Activated T-cell treated with anti-CD3 and anti-CD28 coated beads, Interleukin-2, amount 50 U/mL, for 4 hours (primary cell): ENCODE results near the gene ST6GAL1. TPM values are rescaled to one million over a fixed set of nuclear protein-coding genes. Genes with fewer than 3 reads are reported as not detected.

Experiments
- ATAC-seq, 2 donors: fragments of 200-7000 bp; cut with Tn5 transposase; one replicate each; pipeline ENCODE4 v1.10.0; 2021
- DNase-seq: peaks from one replicate; pipeline ENCODE4 v3.0.0-alpha.2; 2020
- H3K27me3 Mint-ChIP-seq: one replicate; pipeline ENCODE4 v1.8.0; 2021; ENCODE audit warnings: low read depth, mixed read lengths
- H3K36me3 Mint-ChIP-seq: one replicate; pipeline ENCODE4 v1.8.0; 2022; ENCODE audit warnings: mixed read lengths; ENCODE audit not compliant: insufficient read depth
- H3K4me1 Mint-ChIP-seq: one replicate; pipeline ENCODE4 v1.8.0; 2021; ENCODE audit warnings: low read depth, mixed read lengths
- H3K4me3 Mint-ChIP-seq: one replicate; pipeline ENCODE4 v1.8.0; 2021; ENCODE audit warnings: mild to moderate bottlenecking, moderate library complexity, mixed read lengths
- H3K9me3 Mint-ChIP-seq: one replicate; pipeline ENCODE4 v1.8.0; 2021; ENCODE audit warnings: mixed read lengths
- total RNA-seq, 3 donors: library from RNA; stranded (reverse); gene quantifications; one replicate each; pipeline ENCODE4 v1.2.1, GENCODE V29; 2021

Gene ST6GAL1
- total RNA-seq, 3 donors from 2014 or later: 105 to 116 (median 112) TPM

- Mint-ChIP-seq H3K4me3 (no peak overlapping the region), H3K4me1 (peaks cover 8% of the 10 kb centered on the region), H3K36me3 (no peaks in the 10 kb centered on the region), H3K27me3 (no peaks in the 10 kb centered on the region), H3K9me3 (no peaks in the 10 kb centered on the region)
- DNase-seq (no peak), ATAC-seq (no peak)
These were observed 4.5 kb upstream of the ST6GAL1 start for GRCh38 chr3:186925826-186926225.

- Mint-ChIP-seq H3K4me1 (peaks cover 31% of the 10 kb centered on the region), H3K9me3 (no peaks in the 10 kb centered on the region), H3K36me3 (peaks cover 12% of the 10 kb centered on the region), H3K4me3 (peak overlapping the region; percentile 57), H3K27me3 (no peaks in the 10 kb centered on the region)
- ATAC-seq: no peak
- DNase-seq: no peak
These were observed 1.1 kb upstream of the ST6GAL1 start for GRCh38 chr3:186929186-186929585.

- ATAC-seq: no peak
- DNase-seq: no peak
- peaks cover 14% of the 10 kb centered on the region for H3K36me3 Mint-ChIP-seq
- H3K4me1 Mint-ChIP-seq: peaks cover 31% of the 10 kb centered on the region
- peak overlapping the region; percentile 97 for H3K4me3 Mint-ChIP-seq
- no peaks in the 10 kb centered on the region for H3K27me3 Mint-ChIP-seq
- no peaks in the 10 kb centered on the region for H3K9me3 Mint-ChIP-seq
These were observed 641 bp upstream of the ST6GAL1 start for GRCh38 chr3:186929685-186930084.

- H3K4me3 Mint-ChIP-seq: peak overlapping the region; percentile 97
- peak; percentile 58 for DNase-seq
- H3K36me3 Mint-ChIP-seq: peaks cover 22% of the 10 kb centered on the region
- peaks cover 38% of the 10 kb centered on the region for H3K4me1 Mint-ChIP-seq
- ATAC-seq: peak; percentile 62 to 67
- H3K9me3 Mint-ChIP-seq: no peaks in the 10 kb centered on the region
- no peaks in the 10 kb centered on the region for H3K27me3 Mint-ChIP-seq
These were observed 560 bp downstream of the ST6GAL1 start for GRCh38 chr3:186930641-186931531.

- Mint-ChIP-seq H3K4me3 (peak overlapping the region; percentile 97), H3K27me3 (no peaks in the 10 kb centered on the region), H3K4me1 (peaks cover 41% of the 10 kb centered on the region), H3K36me3 (peaks cover 22% of the 10 kb centered on the region), H3K9me3 (no peaks in the 10 kb centered on the region)
- DNase-seq (peak; percentile 62), ATAC-seq (peak; percentile 71 to 73)
These were observed 1.4 kb downstream of the ST6GAL1 start for GRCh38 chr3:186931532-186932280.

- ATAC-seq (no peak), DNase-seq (no peak)
- Mint-ChIP-seq H3K9me3 (no peaks in the 10 kb centered on the region), H3K4me3 (peak overlapping the region; percentile 97), H3K36me3 (peaks cover 24% of the 10 kb centered on the region), H3K4me1 (peaks cover 46% of the 10 kb centered on the region), H3K27me3 (no peaks in the 10 kb centered on the region)
These were observed 2.2 kb downstream of the ST6GAL1 start for GRCh38 chr3:186932281-186933181.

- peak overlapping the region; percentile 97 for H3K4me3 Mint-ChIP-seq
- ATAC-seq (no peak), DNase-seq (no peak)
- H3K9me3 Mint-ChIP-seq: no peaks in the 10 kb centered on the region
- peaks cover 54% of the 10 kb centered on the region for H3K4me1 Mint-ChIP-seq
- H3K36me3 Mint-ChIP-seq: peaks cover 30% of the 10 kb centered on the region
- no peaks in the 10 kb centered on the region for H3K27me3 Mint-ChIP-seq
These were observed 3.5 kb downstream of the ST6GAL1 start for GRCh38 chr3:186933816-186934215.

- Mint-ChIP-seq H3K36me3 (peaks cover 31% of the 10 kb centered on the region), H3K9me3 (no peaks in the 10 kb centered on the region), H3K4me3 (no peak overlapping the region), H3K27me3 (no peaks in the 10 kb centered on the region), H3K4me1 (peaks cover 55% of the 10 kb centered on the region)
- no peak for DNase-seq
- ATAC-seq: no peak
These were observed 4.8 kb downstream of the ST6GAL1 start for GRCh38 chr3:186935133-186935532.

- Mint-ChIP-seq H3K9me3 (no peaks in the 10 kb centered on the region), H3K36me3 (peaks cover 35% of the 10 kb centered on the region), H3K4me1 (peaks cover 62% of the 10 kb centered on the region), H3K27me3 (no peaks in the 10 kb centered on the region), H3K4me3 (no peak overlapping the region)
- DNase-seq (no peak), ATAC-seq (no peak)
These were observed 6.9 kb downstream of the ST6GAL1 start for GRCh38 chr3:186937017-186937875.

- ATAC-seq: no peak
- no peak for DNase-seq
- Mint-ChIP-seq H3K4me1 (peaks cover 55% of the 10 kb centered on the region), H3K9me3 (no peaks in the 10 kb centered on the region), H3K27me3 (no peaks in the 10 kb centered on the region), H3K36me3 (peaks cover 37% of the 10 kb centered on the region), H3K4me3 (no peak overlapping the region)
These were observed 8.4 kb downstream of the ST6GAL1 start for GRCh38 chr3:186938716-186939115.

GRCh38 chr3:186939536-186939935 is 9.2 kb downstream of the ST6GAL1 start:
- Mint-ChIP-seq H3K36me3 (peaks cover 37% of the 10 kb centered on the region), H3K4me1 (peaks cover 55% of the 10 kb centered on the region), H3K9me3 (no peaks in the 10 kb centered on the region), H3K27me3 (no peaks in the 10 kb centered on the region), H3K4me3 (no peak overlapping the region)
- no peak for ATAC-seq
- DNase-seq: no peak

GRCh38 chr3:186940967-186941366 is 10.6 kb downstream of the ST6GAL1 start:
- no peak overlapping the region for H3K4me3 Mint-ChIP-seq
- DNase-seq: no peak
- H3K36me3 Mint-ChIP-seq: peaks cover 37% of the 10 kb centered on the region
- H3K4me1 Mint-ChIP-seq: peaks cover 51% of the 10 kb centered on the region
- no peaks in the 10 kb centered on the region for H3K27me3 Mint-ChIP-seq
- ATAC-seq: no peak
- H3K9me3 Mint-ChIP-seq: no peaks in the 10 kb centered on the region

- no peaks in the 10 kb centered on the region for H3K27me3 Mint-ChIP-seq
These were observed 11.8 kb downstream of the ST6GAL1 start for GRCh38 chr3:186942168-186942567.

More at GRCh38 chr3:186942168-186942567, 11.8 kb downstream of the ST6GAL1 start:
- ATAC-seq: no peak
- no peaks in the 10 kb centered on the region for H3K9me3 Mint-ChIP-seq
- no peak overlapping the region for H3K4me3 Mint-ChIP-seq
- no peak for DNase-seq
- H3K4me1 Mint-ChIP-seq: peaks cover 54% of the 10 kb centered on the region
- H3K36me3 Mint-ChIP-seq: peaks cover 46% of the 10 kb centered on the region
